Omental fat pad (tissue), 4 donors: ENCODE results near the gene NONO. TPM values are rescaled to one million over a fixed set of nuclear protein-coding genes. Genes with fewer than 3 reads are reported as not detected.

Experiments used
- ATAC-seq: fragments of 150-250 bp; one replicate; pipeline ENCODE4 v1.9.1; 2016; ENCODE audit warnings: mild to moderate bottlenecking, moderate library complexity; ENCODE audit not compliant: low FRiP score
- DNase-seq: peaks from one replicate; pipeline ENCODE4 v3.0.0-alpha.2; 2019; ENCODE audit warnings: low spot score
- CTCF ChIP-seq, 3 donors: fragments of 450-650 bp; IDR thresholded peaks; one replicate each; pipeline ENCODE4 v1.5.1; 2016 to 2017; ENCODE audit warnings: antibody characterized with exemption in 3 of 3, mild to moderate bottlenecking in 3 of 3, moderate library complexity in 2 of 3
- total RNA-seq, 4 donors: library from RNA; depleted of rRNA; stranded (reverse); fragments of >200 nt; gene quantifications; one replicate each; pipeline ENCODE4 v1.1.0, GENCODE V29; 2016

NONO gene
- total RNA-seq, 4 donors from 2014 or later = 180 to 262 (median 199) TPM

DNA sequence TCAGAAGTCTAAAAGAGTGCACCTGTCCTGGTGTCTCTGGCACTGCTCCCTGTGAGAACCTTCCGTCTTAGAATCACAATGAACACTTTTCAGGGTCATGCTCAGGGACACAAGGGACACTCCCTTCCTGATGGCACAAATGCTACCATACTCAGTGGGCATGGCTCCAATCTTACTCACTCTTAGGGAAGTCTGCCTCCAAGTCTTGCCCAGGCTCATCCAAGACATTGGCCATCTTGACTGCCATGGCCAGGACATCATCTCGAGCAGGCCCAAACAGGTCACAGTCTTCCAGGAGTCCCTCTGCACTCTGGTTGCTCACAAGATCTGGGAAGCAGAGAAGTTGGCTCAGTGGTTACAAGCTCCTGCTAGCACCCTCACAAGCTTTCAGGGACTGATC lies 38.3 kb upstream of the NONO start:
- ATAC-seq (no peak), DNase-seq (no peak)
- TF ChIP-seq CTCF (IDR thresholded peaks at IDR 0.05) = no peak

- no peak for DNase-seq
- no peak for TF ChIP-seq CTCF (IDR thresholded peaks at IDR 0.05)
- ATAC-seq = no peak
These were observed 32.6 kb upstream of the NONO start for GRCh38 chrX:71250841-71251240.

GRCh38 chrX:71251466-71251973 lies 31.9 kb upstream of the NONO start:
- no peak for TF ChIP-seq CTCF (IDR thresholded peaks at IDR 0.05)
- ATAC-seq (no peak), DNase-seq (no peak)

DNA sequence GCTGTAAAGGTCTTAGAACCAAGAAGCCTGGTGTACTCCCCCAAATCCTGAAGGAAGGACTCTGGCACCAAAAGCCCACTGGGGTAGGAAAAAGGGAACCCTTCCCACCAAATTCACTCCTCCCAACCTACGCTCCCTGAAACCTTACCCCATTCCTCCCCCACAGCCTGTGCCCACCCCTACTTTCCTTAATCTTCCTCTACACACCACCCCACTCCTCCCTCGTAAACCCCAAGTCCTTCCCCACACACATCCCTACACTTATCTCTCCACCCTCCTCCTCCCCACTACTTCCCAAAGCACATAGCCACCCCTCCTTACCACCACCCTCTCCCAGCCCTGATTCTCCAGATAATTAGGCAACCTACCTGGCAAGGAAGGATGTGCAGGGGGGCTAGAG lies 31.2 kb upstream of the NONO start:
- DNase-seq (no peak), ATAC-seq (no peak)
- no peak for TF ChIP-seq CTCF (IDR thresholded peaks at IDR 0.05)

DNA sequence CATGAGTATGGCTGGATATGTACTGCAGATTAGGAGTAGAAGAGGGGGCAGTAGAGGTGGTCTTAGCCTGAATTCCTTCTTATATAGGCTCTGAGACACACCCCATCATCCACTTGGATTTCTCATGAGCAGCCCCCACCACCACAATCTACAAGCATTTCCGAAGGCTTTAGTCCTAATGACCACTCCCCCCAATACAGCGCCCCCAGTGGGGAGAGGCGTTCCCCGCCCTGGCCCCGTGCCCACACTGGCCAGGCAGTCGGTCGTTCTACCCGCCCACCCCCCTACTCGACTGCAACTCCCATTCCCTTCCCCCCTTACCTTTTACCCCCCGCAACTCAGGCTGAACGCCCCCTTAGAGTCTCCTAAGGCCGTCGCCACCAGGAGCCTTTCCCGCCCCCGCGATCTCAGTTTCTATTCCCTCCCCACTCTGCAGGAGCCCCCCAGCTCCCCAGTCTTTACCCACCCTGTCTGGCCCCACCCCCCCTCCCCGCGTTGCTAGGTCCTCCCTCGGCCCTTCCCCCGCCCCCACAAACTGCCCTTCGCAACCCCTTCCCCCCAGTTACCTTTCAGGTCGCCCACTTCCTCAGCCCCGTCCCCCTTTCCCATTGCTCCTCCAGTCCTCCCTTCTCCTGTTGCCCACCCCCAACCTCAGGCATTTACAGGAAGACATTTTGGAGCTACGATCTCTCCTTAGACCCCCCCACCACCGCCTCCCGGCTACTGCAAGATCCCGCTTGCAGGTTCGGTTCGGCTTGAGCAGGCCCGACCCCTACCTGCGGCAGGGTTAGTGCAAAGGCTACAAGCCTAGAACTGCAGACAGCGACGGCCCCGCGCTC lies 30.0 kb upstream of the NONO start:
- no peak for DNase-seq
- TF ChIP-seq CTCF (IDR thresholded peaks at IDR 0.05) = no peak
- ATAC-seq = no peak

- no peak for TF ChIP-seq CTCF (IDR thresholded peaks at IDR 0.05)
- ATAC-seq (peak; percentile 87), DNase-seq (peak; percentile 42)
These were observed 29.1 kb upstream of the NONO start, which contains the start of gene ZMYM3 for GRCh38 chrX:71254092-71254963. TSS of gene ZMYM3 (minus strand) at chrX:71254140. CDS start at chrX:71253255, 885 bp downstream.
